ENCODE results near the gene SPATS2.
"Not testable (repeated sequence)": the region's sequence is repeated elsewhere in the genome, so short reads cannot be mapped to it uniquely, and the experiment has no call there.

SPATS2 gene

DNA sequence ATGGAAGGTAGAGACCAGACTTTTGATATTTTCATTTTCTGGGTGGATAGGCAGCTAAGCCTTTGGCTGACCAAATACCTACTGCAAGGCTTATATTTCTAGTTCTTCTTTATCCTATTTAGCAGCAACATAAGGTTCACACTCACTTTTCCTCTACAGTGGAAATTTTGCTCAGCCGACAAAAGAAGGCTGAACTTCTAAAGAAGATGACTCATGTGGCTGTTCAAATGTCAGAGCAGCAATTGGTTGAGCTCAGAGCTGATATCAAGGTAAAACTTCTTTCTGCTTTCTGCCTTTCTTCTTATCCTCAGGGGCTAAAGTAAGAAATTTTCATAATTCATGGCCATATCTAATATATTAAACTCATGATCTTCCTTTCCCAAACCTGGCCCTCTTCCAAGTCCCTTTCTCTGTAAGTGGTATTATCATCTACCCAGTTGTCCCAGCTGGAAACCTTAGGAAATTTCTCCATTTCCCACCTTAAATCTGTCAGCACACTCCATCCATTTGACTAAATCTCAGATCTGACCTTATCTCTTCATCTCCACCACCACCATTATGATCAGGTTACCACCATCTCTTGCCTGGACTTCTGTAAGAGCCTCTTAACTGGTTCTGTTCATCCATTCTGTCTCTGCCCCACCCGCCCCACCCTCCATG lies 151.8 kb downstream of the SPATS2 start:
- DNase-seq (ENCODE audit: low spot score), result no peak

DNA sequence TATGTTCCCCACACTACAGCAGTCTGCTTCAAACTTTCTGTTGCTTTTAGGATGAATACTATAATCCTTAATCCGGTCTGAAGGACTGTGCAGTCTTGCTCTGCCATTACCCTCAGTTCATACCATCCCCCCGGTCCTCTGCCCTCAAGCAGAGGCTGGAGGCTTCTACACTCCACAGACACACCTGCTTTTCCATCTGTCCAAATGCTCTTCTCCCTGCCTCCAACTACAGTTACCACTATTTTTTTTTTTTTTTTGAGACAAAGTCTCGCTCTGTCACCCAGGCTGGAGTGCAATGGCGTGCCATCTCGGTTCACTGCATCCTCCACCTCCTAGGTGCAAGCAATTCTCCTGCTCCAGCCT lies 152.3 kb downstream of the SPATS2 start:
- no peak for DNase-seq (ENCODE audit: low spot score)

DNA sequence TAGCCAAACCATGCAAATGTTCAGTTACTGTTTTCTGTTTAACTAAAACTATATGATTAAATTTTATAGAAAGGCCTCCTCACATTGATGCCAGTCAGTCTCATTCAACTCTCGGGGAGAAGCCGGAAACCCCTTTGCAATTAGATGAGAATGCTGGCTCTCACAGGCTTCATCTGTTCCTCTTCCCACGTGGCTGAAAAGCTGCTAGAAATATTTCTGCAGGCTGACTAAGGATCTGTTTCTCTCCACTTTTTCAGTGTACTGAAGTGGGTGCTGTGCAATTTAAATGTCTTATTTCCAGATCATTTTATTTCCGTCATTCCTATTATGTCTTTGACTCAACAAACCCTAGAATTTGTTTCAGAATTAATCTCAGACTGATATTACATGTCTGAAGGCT lies 154.1 kb downstream of the SPATS2 start:
- DNase-seq (ENCODE audit: low spot score), result no peak

DNA sequence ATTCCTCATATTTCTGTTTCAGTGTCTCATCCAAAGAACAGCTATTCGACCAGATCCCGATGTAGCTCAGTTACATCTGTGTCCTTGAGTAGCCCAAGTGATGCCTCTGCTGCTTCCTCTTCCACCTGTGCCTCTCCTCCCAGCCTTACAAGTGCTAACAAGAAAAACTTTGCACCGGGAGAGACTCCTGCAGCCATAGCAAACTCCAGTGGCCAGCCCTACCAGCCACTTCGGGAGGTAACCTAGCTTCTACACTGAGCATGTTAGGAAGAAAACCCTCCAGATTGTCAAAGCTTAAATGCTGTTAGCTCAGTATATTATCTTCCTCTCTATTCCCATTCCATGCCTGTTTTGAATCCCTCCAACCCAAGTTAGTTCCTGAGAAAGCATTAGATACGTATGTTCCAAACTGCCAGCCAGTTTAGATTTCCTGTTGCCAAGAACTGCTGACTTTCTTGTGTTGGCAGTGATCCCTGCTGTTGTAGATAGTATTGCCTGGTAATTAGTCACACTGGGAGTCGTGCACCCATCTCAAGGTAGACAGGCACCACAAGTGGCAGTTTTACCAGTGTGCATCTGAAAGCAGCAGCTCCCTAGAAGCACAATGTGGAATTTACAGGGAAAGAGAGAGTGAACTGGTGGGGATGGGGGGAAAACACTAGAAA lies 157.5 kb downstream of the SPATS2 start:
- no peak for DNase-seq (ENCODE audit: low spot score)

DNA sequence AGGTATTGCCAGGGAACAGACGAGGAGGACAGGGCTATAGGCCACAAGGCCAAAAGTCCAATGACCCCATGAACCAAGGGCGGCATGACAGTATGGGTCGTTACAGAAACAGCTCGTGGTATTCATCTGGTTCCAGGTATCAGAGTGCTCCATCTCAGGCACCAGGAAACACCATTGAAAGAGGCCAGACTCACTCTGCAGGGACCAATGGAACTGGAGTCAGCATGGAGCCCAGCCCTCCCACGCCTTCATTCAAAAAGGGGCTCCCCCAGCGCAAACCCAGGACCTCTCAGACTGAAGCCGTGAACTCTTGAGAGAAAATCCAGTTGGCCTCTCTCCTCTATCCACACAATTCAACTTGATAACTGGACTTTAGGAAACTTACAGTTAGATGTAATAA lies 158.7 kb downstream of the SPATS2 start:
- no peak for DNase-seq (ENCODE audit: low spot score)

DNA sequence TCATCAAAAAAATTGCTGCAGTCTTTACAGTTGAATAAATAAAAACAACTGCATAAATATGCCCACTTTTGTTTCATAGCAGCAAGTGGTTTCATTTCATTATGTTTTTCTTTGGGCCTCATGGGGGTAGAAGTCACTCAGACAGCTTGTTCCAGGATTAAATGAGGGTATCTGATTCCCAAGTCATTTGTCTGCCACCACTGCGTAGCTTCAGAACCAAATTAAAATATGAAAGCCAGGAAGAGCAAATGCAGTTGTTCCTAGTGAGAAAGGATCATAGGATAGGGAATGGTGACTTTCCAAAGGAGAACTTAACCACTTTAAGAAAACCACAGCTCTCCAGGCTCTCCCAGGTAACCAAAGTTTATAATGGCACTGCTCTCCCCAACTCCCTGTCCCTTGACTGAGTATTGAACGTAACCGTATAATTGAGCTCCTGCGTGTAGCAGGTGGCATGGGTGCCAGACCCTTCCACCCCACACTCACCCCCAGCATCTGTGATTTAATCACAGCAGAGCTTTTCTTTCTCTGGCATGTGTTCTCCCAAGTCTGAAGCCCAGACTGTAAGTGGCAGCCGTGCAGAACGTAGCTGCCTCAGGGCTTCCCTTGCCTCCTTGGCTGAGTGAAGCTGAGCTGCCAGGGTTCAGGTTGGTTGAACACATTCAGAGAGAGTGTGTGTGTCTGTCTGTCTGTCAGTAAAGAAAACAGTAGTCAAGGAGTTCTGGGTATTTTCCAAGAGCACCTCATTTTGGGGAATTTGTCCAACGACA lies 160.3 kb downstream of the SPATS2 start:
- DNase-seq (ENCODE audit: low spot score), result no peak

DNA sequence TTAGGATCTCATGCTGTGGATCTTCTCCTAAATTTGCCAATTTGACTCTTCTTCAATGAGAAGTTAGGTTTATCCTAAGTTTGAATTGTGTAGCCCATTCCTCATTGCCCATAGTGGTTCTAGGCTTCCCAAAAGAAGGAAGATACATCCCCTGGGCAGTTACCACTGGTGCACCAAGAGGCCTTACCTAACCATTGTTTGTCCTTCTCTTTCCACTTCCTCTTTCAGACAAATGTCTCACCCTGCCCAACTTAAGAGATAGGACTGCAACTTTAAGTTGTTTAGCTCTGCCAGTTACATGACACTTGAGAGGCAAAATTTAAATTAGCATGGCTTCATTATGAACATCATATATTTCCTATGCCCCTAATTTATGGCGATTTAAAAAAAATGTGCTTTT lies 162.2 kb downstream of the SPATS2 start:
- no peak for DNase-seq (ENCODE audit: low spot score)

DNA sequence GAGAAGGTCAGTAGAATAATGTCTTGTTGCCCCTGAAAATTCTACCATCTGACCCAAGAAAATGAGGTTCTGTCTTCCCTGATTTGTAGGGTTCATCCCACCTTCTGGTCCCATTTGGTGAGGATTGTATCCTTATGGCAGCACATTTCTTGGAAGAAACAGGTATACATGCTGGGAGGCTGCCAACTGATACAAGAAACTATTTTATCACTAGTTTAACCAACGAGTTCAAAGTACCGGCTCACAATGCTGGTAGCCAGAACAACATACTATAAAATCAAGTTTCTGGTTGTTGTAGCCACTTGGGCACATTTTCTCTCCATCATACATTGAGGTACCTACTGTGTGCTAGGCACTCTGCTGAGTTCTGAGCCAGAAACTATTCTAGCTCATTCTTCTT lies 164.5 kb downstream of the SPATS2 start:
- no peak for DNase-seq (ENCODE audit: low spot score)

DNA sequence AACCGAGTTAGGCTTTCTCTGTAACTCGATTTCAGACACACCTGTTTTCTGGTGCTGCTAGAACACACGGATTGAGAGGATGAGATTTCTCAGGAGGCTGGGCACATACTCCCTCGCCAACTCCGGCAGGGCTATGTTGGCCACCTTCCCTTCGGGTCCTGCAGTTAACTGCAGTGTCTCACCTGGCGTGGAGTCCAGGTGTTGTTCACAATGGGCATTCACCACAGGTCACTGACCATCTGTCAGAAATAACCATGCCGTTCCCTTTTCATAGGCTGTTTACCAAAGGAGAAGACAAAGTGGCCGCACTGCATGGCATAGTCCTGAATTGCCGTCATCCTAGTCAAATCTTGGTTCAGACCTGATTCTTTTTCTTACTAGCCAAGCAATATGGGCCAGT lies 166.1 kb downstream of the SPATS2 start:
- no peak for DNase-seq (ENCODE audit: low spot score)

DNA sequence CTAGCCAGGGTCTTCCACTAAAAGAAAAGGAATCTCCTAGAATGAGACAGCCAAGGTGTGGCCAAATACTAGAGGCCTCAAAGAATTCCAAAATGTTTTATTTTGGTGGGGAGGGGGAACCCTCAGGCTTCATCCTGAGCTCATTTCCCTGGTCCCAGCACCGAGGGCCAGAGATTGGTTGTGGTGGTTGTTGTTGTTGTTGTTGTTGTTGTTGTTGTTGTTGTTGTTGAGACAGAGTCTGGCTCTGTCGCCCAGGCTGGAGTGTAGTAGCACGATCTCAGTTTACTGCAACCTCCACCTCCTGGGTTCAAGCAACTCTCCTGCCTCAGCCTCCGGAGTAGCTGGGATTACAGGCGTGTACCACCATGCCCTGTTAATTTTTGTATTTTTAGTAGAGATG lies 166.9 kb downstream of the SPATS2 start:
- not testable (repeated sequence) for DNase-seq (ENCODE audit: low spot score)

DNA sequence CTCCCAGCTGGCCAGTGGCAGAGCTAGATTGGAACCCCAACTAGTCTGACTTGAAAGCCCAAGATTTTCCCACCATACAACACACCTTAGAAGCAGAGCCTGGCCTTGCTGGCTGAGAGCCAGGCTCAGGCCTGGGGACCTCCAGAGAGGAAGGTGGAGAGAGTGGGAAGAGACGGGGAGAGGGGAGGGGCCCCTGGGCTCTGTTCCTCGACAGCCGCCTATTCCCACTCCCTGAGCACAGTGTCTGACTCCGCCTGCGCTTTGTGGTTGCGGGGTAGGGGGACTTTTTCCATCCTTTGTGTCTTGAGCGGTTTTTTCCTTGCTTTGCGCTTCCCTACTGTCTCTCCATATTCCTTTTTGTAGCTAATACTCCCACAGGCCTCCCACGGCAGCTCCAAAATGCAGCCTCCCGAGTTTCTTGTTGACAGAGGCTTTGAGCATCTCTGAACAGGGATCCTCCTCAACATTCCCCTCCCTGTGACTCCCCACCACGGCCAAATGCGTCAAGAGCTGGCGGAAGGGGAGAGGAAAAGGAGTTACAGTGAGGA lies 167.5 kb downstream of the SPATS2 start:
- DNase-seq (ENCODE audit: low spot score), result no peak

DNA sequence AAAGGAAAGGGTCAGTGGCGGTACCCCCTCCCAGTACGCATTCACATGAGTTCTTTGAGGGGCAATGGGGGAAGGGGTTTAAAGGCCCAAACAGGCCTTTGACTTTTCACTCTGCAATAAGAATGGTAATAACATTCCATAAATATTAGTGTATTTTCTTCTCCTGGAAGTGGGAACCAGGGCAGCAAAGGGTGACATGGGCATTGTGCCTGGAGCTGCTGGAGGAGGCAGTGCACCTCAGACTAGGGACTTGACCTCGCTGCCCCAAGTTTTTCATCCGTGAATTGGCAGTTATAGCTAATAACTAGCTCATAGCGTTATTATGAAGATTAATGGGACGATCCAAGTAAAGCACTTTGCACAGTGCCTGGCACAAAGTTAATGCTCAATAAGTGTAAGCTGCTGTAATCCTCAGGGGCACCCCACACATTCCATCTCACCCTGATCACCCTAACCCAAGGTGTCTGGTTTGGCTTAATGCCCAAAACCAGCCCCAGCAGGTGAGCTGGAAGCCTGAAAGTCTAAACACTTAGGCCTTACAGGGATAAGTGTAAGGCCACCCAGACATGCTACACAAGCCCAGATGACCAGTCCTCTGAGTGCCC lies 168.8 kb downstream of the SPATS2 start:
- DNase-seq (ENCODE audit: low spot score), result no peak

DNA sequence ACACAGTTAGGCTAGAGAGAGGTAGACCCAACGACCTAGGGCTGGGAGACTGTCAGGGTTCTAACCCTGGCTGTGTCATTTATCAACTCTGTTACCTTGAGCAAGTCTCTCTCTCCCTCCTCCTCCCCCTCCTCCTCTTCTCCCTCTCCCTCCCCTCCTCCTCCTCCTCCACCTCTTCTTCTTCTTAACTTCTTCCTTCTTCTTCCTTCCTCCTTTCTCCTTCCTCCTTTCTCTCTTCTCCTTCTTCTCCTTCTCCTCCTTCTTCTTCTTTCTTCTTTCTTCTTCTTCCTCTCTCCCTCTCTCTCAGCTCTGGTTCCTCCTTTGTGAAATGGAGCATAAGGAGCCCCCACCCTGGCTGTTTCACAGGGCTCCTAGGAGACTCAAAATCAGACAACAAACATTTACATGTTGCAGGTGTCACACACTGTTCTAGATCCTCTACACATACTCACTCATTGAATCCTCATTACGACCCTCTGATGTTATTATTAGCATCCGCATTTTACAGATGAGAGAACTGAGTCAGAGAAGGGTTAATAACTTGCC lies 169.3 kb downstream of the SPATS2 start:
- DNase-seq (ENCODE audit: low spot score), result no peak

DNA sequence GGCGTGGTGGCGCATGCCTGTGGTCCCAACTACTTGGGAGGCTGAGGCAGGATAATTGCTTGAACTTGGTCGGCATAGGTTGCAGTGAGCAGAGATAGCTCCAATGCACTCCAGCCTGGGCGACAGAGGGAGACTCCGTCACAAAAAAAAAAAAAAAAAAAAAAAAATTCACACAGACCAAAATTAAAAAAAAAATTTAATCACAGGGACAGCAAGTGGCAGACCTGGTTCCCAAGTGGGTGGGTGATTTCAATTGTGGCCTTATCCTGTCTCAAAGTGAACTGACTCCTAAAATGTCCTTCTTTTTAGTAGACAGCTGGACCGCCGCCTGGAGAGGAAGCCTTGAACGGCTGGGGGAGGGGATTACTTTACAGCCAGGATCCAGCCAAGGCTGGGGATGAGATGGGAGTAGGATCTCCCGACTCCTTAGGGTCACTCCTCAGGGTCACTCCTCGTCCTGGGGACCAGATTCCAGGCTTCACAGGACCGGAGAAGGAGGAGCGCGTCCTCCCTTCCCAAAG lies 170.0 kb downstream of the SPATS2 start:
- DNase-seq (ENCODE audit: low spot score), result no peak

DNA sequence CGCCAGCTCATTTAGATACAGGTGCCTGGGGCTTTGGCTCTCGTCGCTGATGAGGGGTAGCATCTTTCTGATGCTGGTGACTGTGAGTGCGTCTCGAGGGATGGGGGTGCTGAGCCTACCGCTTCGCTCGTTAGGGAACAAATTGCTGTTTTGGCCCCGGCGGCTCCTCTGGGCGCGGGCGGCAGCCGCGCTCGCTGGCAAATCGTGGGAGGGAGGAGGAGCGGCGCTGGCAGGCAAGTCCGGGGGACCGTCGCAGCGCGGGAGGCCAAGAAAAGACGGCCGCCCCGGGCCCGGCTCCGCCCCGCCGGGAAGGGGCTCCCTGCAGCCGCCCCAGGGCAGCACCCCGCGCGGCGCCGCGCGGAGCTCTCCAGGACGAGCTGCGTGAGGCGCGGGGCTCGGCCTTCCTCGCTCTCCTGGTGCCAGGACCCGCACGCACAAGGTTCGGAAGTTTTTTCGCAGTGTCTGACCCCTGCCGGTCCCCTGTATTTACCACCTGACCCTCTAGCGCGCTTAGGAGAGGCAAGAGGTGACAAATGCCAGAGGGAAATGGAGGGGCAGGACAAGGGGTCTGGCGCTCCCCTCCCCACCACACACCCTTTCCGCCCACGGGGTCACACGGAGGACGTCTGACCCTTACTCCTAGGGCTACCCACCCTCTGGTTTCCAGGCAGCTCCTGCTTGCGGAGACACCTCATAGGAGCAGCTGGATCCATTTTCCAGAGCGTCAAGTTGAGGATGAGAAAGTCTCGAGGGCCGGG lies 170.7 kb downstream of the SPATS2 start:
- peak; percentile 12 for DNase-seq (ENCODE audit: low spot score)

DNA sequence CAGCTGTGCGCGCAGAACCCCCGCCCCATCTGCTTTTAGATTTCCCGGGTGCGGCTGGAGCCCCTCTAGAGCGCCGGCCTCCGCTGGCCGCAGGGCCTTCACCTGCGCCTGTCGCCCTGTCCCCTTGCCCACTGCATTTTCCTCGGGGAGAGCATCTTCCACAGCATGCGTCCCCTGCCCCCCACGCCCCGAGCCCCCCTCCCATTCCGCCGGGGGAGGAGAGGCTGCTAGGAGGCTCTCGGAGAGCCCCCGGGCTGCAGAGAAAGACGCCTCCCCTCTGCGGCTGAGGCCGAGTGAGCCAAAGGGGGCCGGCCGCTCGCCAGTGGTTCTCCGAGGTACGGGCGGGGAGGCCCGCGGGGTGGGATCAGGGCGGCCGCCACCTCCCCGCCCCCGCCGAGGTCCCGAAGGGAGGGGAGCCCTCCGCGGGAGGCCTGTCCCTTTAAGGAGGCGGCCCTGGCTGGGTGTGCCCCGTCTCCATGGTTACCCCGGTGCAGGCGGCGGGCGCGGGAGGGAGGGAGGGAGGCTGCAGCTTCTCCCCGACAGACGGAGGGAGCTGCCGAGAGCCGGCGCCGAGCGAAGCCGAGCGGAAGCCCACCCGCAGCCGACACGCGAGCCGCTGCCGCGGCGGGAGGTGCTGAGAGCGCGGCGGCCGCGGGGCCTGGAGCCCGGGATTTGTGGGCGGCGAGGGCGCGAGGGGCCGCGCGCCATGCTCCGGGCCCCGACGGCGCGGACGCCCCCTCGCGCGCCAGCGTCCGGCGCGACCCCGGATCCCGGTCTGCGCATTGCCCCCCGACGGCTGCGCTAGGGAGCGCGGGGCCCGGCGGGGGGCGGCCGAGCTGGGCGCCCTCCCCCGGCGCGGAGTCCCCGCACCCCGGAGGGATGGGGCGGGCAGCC lies 171.5 kb downstream of the SPATS2 start, which contains the start of gene KCNH3:
TSS of gene KCNH3 (plus strand) at position 521 of the 894 bp plus-strand sequence. CDS start 387 bp downstream, outside the sequence.
- DNase-seq (ENCODE audit: low spot score), result peak; percentile 93

DNA sequence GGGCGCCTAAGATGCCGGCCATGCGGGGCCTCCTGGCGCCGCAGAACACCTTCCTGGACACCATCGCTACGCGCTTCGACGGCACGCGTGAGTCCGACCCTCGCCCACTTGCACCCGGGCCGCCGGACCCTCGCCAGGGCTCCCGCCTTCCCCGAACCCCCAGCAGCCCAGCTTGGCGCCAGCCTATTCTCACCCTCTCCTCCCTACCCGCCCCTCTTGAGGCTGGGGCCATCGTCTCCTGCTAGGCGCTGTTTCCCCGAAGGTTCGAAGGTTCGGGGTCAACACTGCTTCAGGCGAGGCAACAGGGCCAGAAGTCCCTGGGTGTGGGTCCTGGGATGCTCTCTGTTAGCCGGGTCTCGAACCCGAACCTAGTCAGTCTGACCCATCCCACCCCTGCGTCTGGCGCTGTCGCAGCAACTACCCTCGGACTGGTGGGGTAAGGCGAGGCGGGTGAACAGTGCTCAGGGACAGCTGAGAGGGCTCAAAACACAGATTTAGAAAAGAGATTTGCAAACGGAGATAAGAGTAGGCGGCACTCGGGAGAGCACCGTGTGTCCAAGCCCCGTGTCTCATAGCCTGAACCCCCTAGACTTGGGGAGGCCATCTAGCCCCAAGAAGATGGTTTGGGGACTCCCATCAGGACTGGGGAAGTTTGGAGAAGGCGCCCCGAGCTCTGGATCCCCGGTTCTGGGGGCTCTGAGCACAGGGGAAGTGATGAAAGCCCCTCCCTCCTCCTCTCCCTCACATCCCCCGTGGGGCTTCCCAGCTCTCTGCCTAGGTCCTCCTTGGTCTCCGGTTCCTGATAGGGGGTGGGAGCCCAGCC lies 172.4 kb downstream of the SPATS2 start:
- no peak for DNase-seq (ENCODE audit: low spot score)

DNA sequence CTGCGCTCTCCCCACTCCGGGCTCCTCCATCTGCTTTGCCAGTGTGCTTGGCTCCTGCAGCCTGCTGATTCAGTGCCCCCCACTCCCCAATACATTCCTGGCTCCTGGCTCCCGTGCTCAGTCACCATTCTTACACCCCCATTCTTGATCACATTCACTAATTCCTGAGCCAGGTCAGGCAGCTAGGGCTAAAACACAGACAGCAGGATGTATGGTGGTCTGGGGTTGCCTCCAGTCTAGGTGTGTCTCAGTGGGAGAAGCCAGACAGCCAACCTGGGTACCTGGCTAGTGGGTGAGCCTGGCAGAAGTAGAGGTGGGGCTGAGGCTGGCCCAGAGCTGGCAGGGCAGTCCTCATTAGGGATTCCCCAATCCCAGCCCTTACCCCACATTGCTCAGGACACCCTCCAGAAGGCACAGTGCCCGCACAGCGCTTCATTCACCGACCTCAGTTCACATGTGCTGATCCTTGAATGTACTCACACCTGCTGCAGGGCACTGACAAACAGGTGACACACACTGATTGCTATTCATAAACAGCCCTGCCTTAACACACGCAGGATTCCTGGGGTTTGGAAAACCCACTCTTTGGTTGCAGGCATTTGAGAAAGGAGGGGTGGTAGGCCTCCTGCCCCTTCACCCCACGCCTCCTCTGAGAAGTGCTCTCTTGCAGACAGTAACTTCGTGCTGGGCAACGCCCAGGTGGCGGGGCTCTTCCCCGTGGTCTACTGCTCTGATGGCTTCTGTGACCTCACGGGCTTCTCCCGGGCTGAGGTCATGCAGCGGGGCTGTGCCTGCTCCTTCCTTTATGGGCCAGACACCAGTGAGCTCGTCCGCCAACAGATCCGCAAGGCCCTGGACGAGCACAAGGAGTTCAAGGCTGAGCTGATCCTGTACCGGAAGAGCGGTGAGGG lies 173.2 kb downstream of the SPATS2 start:
- DNase-seq (ENCODE audit: low spot score), result no peak

All from CD4-positive, alpha-beta T cell treated with Interleukin-2 at 100 ng/mL for 4 hours (primary cell).